Lower lobe of right lung (tissue), 2 donors: ENCODE data around the gene TSHR. TPM values are rescaled to one million over a fixed set of nuclear protein-coding genes. Genes with fewer than 3 reads are reported as not detected.
"Not testable (repeated sequence)": the region's sequence is repeated elsewhere in the genome, so short reads cannot be mapped to it uniquely, and the experiment has no call there.

Experiments
- ATAC-seq, 2 donors: fragments of 200-7000 bp; cut with Tn5 transposase; one replicate each; pipeline ENCODE4 v1.9.1; 2020 to 2022; ENCODE audit warnings: mild to moderate bottlenecking in 2 of 2, moderate library complexity in 2 of 2
- DNase-seq: peaks from one replicate; pipeline ENCODE4 v3.0.0-alpha.2; 2020
- H3K27ac ChIP-seq: fragments of 200-600 bp; one replicate; pipeline ENCODE4 v1.8.0; 2022
- H3K27me3 ChIP-seq: fragments of 200-600 bp; one replicate; pipeline ENCODE4 v1.8.0; 2022; ENCODE audit warnings: low read depth
- H3K36me3 ChIP-seq: fragments of 200-600 bp; one replicate; pipeline ENCODE4 v1.8.0; 2022; ENCODE audit warnings: mild to moderate bottlenecking
- H3K4me1 ChIP-seq: fragments of 200-600 bp; one replicate; pipeline ENCODE4 v1.8.0; 2022
- H3K4me3 ChIP-seq: fragments of 200-600 bp; one replicate; pipeline ENCODE4 v1.8.0; 2022; ENCODE audit warnings: mild to moderate bottlenecking
- H3K9me3 ChIP-seq: fragments of 200-600 bp; one replicate; pipeline ENCODE4 v1.8.0; 2022
- intact Hi-C: fragments of 100-400 bp; cut with DNase I; formaldehyde crosslinking; loops from one replicate; pipeline ENCODE4 v1.11.0; 2022
- total RNA-seq: library from RNA; stranded (reverse); fragmentation: NEBNext Ultra II Directional; extraction: Animal tissue kit (Norgen Biotek cat#: 25700); gene quantifications from one replicate; pipeline ENCODE4 v1.2.1, GENCODE V29; 2021
- TF ChIP-seq, protein P1 (sequence below): fragments of 200-600 bp; IDR thresholded peaks from one replicate; pipeline ENCODE4 v1.8.0; 2022; ENCODE audit warnings: antibody characterized with exemption, mild to moderate bottlenecking
- donor health status: DM: no; HTN: yes; CAD: no; lungs with severe emphysema.

The TSHR gene
- total RNA-seq, 1 donor from 2014 or later: not detected

GRCh38 chr14:81031488-81031887, 76.1 kb downstream of the TSHR start:
- TF ChIP-seq, protein P1, sequence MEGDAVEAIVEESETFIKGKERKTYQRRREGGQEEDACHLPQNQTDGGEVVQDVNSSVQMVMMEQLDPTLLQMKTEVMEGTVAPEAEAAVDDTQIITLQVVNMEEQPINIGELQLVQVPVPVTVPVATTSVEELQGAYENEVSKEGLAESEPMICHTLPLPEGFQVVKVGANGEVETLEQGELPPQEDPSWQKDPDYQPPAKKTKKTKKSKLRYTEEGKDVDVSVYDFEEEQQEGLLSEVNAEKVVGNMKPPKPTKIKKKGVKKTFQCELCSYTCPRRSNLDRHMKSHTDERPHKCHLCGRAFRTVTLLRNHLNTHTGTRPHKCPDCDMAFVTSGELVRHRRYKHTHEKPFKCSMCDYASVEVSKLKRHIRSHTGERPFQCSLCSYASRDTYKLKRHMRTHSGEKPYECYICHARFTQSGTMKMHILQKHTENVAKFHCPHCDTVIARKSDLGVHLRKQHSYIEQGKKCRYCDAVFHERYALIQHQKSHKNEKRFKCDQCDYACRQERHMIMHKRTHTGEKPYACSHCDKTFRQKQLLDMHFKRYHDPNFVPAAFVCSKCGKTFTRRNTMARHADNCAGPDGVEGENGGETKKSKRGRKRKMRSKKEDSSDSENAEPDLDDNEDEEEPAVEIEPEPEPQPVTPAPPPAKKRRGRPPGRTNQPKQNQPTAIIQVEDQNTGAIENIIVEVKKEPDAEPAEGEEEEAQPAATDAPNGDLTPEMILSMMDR: no peak
- no peak overlapping the region for H3K4me3 ChIP-seq

DNA sequence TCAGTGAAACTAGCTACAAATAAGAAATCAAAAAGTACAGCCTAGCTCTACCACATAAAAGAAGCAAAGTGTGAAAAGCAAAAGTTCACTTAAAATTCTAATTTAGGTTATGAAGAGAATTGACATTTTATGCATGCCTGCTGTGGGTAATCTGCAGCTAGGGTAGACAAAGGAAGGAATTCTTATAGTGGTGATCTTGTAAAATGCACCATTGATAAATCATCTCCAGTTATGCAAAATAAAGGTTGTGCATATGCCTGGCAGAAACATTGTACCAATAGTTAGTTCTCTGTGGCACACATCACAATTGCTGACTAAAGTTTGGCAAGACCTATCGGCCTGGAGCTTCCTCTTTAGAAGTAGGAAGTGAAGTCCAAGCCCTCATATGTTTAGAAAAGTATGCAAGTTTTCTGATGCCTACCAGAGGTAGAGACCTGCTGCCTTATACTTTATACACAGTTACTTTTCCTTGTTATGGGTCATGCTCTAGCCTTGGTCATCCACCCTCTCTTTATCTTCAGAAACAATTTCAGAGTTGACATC, 78.3 kb downstream of the TSHR start:
- Histone ChIP-seq H3K4me1 (no peaks in the 10 kb centered on the region), H3K36me3 (no peaks in the 10 kb centered on the region), H3K9me3 (no peaks in the 10 kb centered on the region), H3K27ac (no peak overlapping the region), H3K4me3 (no peak overlapping the region), H3K27me3 (no peaks in the 10 kb centered on the region)
- DNase-seq (no peak), ATAC-seq (peak; percentile 48 to 49)
- intact Hi-C loops: no loop called here
- TF ChIP-seq, protein P1: no peak

More at GRCh38 chr14:81031488-81031887, 76.1 kb downstream of the TSHR start:
- H3K4me1 ChIP-seq: no peaks in the 10 kb centered on the region
- intact Hi-C loops: no loop called here
- H3K27me3 ChIP-seq: no peaks in the 10 kb centered on the region
- H3K27ac ChIP-seq: no peak overlapping the region
- H3K9me3 ChIP-seq: no peaks in the 10 kb centered on the region
- H3K36me3 ChIP-seq: no peaks in the 10 kb centered on the region
- no peak for DNase-seq
- ATAC-seq: no peak

DNA sequence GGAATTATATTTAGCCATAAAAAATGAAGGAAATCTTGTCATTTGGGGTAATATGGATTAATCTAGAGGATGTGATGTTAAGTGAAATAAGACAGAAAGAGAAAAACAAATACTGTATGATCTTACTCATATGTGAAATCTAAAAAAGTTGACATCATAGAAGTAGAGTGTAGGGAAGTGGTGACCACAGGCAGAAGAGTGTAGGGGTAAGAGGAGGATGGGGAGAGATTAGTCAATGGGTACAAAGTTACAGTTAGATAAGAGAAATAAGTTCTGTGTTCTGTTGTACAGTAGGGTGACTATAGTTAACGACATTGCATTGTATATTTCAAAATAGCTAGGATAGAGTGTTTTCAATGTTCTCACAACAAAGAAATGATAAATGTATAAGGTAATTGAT, 87.0 kb downstream of the TSHR start:
- no peak for ATAC-seq
- TF ChIP-seq, protein P1: no peak

DNA sequence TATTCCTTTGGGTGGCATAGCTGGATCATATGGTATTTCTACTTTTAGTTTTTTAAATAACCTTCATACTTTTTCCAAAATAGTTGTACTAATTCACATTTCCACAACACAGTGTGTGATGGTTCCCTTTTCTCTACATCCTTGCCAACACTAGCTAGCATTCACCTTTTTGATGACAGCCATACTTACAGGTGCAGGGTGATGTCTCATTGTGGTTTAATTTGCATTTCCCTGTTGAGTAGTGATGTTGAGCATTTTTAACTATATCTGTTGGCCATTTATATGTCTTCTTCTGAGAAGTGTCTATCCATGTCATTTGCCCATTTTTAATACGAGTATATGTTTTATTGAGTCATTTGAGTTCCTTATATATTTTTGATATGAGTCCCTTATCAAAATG, 96.1 kb downstream of the TSHR start:
- no peaks in the 10 kb centered on the region for H3K4me1 ChIP-seq
- no peaks in the 10 kb centered on the region for H3K27me3 ChIP-seq
- TF ChIP-seq, protein P1: no peak
- no peak for ATAC-seq
- H3K27ac ChIP-seq: no peak overlapping the region
- peaks cover 5% of the 10 kb centered on the region for H3K9me3 ChIP-seq
- H3K4me3 ChIP-seq: no peak overlapping the region
- no peak for DNase-seq
- intact Hi-C loops: no loop called here
- no peaks in the 10 kb centered on the region for H3K36me3 ChIP-seq

More for the DNA sequence above, 87.0 kb downstream of the TSHR start:
- H3K9me3 ChIP-seq: no peaks in the 10 kb centered on the region
- no peak overlapping the region for H3K4me3 ChIP-seq
- H3K4me1 ChIP-seq: no peaks in the 10 kb centered on the region
- no peaks in the 10 kb centered on the region for H3K27me3 ChIP-seq
- no peak overlapping the region for H3K27ac ChIP-seq
- intact Hi-C loops: no loop called here
- H3K36me3 ChIP-seq: no peaks in the 10 kb centered on the region
- DNase-seq: no peak

- intact Hi-C loops, DNase-seq, H3K27ac ChIP-seq, H3K4me3 ChIP-seq, H3K27me3 ChIP-seq, ATAC-seq, H3K9me3 ChIP-seq, H3K36me3 ChIP-seq, H3K4me1 ChIP-seq: not testable (repeated sequence)
These were observed 98.6 kb downstream of the TSHR start for GRCh38 chr14:81054057-81054456.

- no peak overlapping the region for H3K4me3 ChIP-seq
- no peaks in the 10 kb centered on the region for H3K27me3 ChIP-seq
- H3K9me3 ChIP-seq: peaks cover 5% of the 10 kb centered on the region
- TF ChIP-seq, protein P1: no peak
- no peaks in the 10 kb centered on the region for H3K36me3 ChIP-seq
- H3K27ac ChIP-seq: no peak overlapping the region
- DNase-seq (no peak), ATAC-seq (no peak)
- no peaks in the 10 kb centered on the region for H3K4me1 ChIP-seq
- intact Hi-C loops: no loop called here
These were observed 100.5 kb downstream of the TSHR start for GRCh38 chr14:81055971-81056370.
